K562 (cell line): ENCODE data around the gene GLB1L. TPM values are rescaled to one million over a fixed set of nuclear protein-coding genes. Genes with fewer than 3 reads are reported as not detected.

ENCODE experiments used
- HNRNPL ChIP-seq: fragments of 200-400 bp; formaldehyde crosslinking; IDR thresholded peaks from 2 replicates; pipeline ENCODE4 v1.6.1; 2017; ENCODE audit warnings: low read depth, mild to moderate bottlenecking, low read length
- MED1 ChIP-seq: sonication (generic); formaldehyde crosslinking; IDR thresholded peaks from 2 replicates; pipeline ENCODE4 v1.8.1; 2023; ENCODE audit warnings: missing genetic modification reagents, borderline replicate concordance
- MEF2A ChIP-seq: IDR thresholded peaks from 2 replicates; pipeline ENCODE4 v1.6.1; 2011; ENCODE audit warnings: low read depth, mild to moderate bottlenecking, low read length, moderate library complexity; ENCODE audit not compliant: control insufficient read depth
- MLLT1 ChIP-seq, 2 experiments: fragments of 450-650 bp; IDR thresholded peaks; 2 replicates each; pipeline ENCODE4 v1.6.1; 2016
- NELFE ChIP-seq: IDR thresholded peaks from 2 replicates; pipeline ENCODE4 v1.6.1; 2011; ENCODE audit warnings: mild to moderate bottlenecking; ENCODE audit not compliant: insufficient read depth, insufficient read length
- NR2C1 ChIP-seq, 2 experiments: fragments of 450-650 bp; IDR thresholded peaks; 2 replicates each; pipeline ENCODE4 v1.6.1; 2017; ENCODE audit warnings: mild to moderate bottlenecking in 2 of 2, antibody characterized with exemption in 1 of 2, inconsistent platforms in 1 of 2, missing compliant biosample characterization in 1 of 2, missing genetic modification characterization in 1 of 2
- PATZ1 ChIP-seq: fragments of 250-450 bp; sonication (Bioruptor Pico); IDR thresholded peaks from 2 replicates; pipeline ENCODE4 v1.5.0; 2020; ENCODE audit warnings: mild to moderate bottlenecking, borderline replicate concordance
- PCBP1 ChIP-seq: fragments of 200-400 bp; formaldehyde crosslinking; IDR thresholded peaks from 2 replicates; pipeline ENCODE4 v1.6.1; 2018; ENCODE audit warnings: mild to moderate bottlenecking, low read depth, low read length; ENCODE audit not compliant: poor library complexity, severe bottlenecking
- PHF21A ChIP-seq: fragments of 450-650 bp; IDR thresholded peaks from 2 replicates; pipeline ENCODE4 v1.6.1; 2017; ENCODE audit warnings: low read depth, borderline replicate concordance
- PHTF2 ChIP-seq: fragments of 250-450 bp; sonication (Bioruptor Pico); IDR thresholded peaks from 2 replicates; pipeline ENCODE4 v1.5.0; 2021; ENCODE audit warnings: mild to moderate bottlenecking
- PYGO2 ChIP-seq: fragments of 450-650 bp; IDR thresholded peaks from 2 replicates; pipeline ENCODE4 v1.6.1; 2016; ENCODE audit warnings: mild to moderate bottlenecking, missing genetic modification characterization, moderate library complexity, missing compliant biosample characterization
- RBBP5 ChIP-seq: fragments of 200-600 bp; sonication (generic); IDR thresholded peaks from 2 replicates; pipeline ENCODE4 v1.6.1; 2012; ENCODE audit warnings: borderline replicate concordance, mild to moderate bottlenecking, low read length, control low read depth, inconsistent platforms; ENCODE audit not compliant: insufficient read depth, poor library complexity, severe bottlenecking
- YY1 ChIP-seq, 3 experiments: IDR thresholded peaks; 2 replicates each; pipeline ENCODE4 v1.6.1; 2011; ENCODE audit warnings: low read length in 2 of 3, mild to moderate bottlenecking in 2 of 3, moderate library complexity in 2 of 3, borderline replicate concordance in 1 of 3, control low read depth in 1 of 3, low read depth in 1 of 3; ENCODE audit not compliant: insufficient read depth in 3 of 3, insufficient replicate concordance in 2 of 3, control insufficient read depth in 1 of 3, insufficient read length in 1 of 3; ENCODE audit errors: extremely low read depth in 1 of 3
- ZBTB17 ChIP-seq: fragments of 450-650 bp; formaldehyde crosslinking; IDR thresholded peaks from 2 replicates; pipeline ENCODE4 v1.4.0; 2020; ENCODE audit warnings: mild to moderate bottlenecking
- ZFP91 ChIP-seq: sonication (generic); formaldehyde crosslinking; IDR thresholded peaks from 2 replicates; pipeline ENCODE4 v1.8.0; 2022; ENCODE audit warnings: mild to moderate bottlenecking, missing genetic modification reagents
- ZFX ChIP-seq: sonication (generic); formaldehyde crosslinking; IDR thresholded peaks from 2 replicates; pipeline ENCODE4 v1.8.0; 2022; ENCODE audit warnings: mild to moderate bottlenecking, missing genetic modification reagents, moderate library complexity
- ZNF311 ChIP-seq: fragments of 250-450 bp; sonication (Bioruptor Pico); IDR thresholded peaks from 2 replicates; pipeline ENCODE4 v1.4.0; 2020; ENCODE audit warnings: mild to moderate bottlenecking, moderate library complexity
- polyA plus RNA-seq, 8 experiments: library from polyadenylated mRNA; depleted of rRNA in 4 of 8; stranded (reverse) in 5 of 8; unstranded in 3 of 8; fragments of >200 nt; fragmentation: Nextera tagmentation in 2 of 8; fragmentation: Illumina TruSeq in 1 of 8; extraction: Ambion mirVana in 2 of 8; extraction: Trizol in 1 of 8; gene quantifications; 2 replicates each; pipeline versions ENCODE4 v1.2.1 to v1.2.3, GENCODE V29; 2011 to 2014; ENCODE audit warnings: inconsistent platforms in 1 of 8, missing spikeins in 1 of 8
- total RNA-seq, 7 experiments: library from RNA; depleted of rRNA in 6 of 7; stranded (reverse); fragments of >200 nt in 6 of 7; fragmentation: Illumina TruSeq in 2 of 7; extraction: Trizol in 2 of 7; gene quantifications; 2 replicates each; pipeline versions ENCODE4 v1.2.1 to v1.2.3, GENCODE V29; 2011 to 2021; ENCODE audit warnings: low replicate concordance in 1 of 7
- TF ChIP-seq, protein P1 (sequence below): IDR thresholded peaks from 2 replicates; pipeline ENCODE4 v1.6.1; 2016; ENCODE audit warnings: missing genetic modification characterization, missing compliant biosample characterization

The GLB1L gene
- total and polyA plus RNA-seq, 9 of the 15 experiments (the other 6 are each of a cell fraction or from before 2014, with no cell fraction given) = 0.42 to 2.9 (median 2.5) TPM

DNA sequence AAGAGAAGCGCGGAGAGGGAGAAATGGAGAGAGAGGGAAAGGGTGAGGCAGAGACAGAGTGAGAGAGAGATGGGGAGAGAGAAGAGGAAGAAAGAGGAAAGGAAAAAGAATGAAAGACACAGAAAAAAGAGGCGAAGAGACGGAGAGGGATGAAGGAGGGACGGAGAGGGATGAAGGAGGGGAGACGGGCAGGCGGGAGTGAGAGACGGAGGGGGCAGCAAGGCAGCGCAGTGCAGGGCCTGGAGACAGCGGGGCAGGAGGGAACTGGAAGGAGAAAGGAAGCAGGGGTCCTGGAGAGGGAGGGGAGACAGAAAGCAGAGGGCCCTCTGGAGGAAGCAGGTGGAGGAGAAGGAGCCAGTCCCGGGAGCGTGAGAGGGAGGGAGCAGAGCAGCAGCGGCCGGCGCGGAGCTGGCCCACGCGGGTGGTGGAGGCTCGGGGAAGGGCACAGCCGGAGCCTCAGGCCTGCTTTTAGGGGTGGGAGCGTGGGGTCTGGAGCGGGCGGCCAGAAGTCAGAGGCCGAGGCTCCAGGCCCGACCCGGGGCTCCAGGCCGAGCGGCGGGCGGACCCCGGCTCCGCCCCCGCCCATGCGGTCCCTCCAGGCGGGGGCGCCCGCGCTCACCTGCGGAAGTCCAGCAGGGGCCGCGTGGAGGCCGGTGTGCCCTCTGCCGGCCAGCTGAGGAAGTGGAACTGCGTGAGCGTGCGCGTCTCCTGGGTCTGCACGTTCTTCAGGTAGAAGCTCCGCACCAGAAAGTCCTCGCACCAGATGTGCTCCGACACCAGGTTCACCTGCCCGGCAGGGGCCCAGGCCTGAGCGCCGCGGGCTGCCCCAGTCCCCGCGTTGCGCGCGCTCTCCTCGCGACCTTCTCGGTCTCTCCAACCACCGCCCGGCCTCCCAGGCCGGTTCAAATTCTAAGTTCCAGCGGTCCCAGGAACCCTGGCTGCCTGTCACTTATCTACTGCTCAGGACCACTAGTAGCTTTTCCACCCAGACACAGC is 49.4 kb upstream of the GLB1L start (continued):
- TF ChIP-seq ZBTB17 (CRISPR knock-in tag) (no peak), RBBP5 (peak; percentile 64), PYGO2 (tag) (no peak), PCBP1 (peak; percentile 62), ZFX (peak; percentile 96), ZNF311 (no peak), ZFP91 (CRISPR knock-in tag) (no peak), HNRNPL (no peak), MED1 (CRISPR knock-in tag) (no peak), MEF2A (no peak), YY1 (IDR thresholded peaks at IDR 0.05; ENCODE audit: borderline replicate concordance in 1 of 3, control insufficient read depth in 1 of 3, extremely low read depth in 1 of 3, insufficient read depth in 3 of 3, insufficient read length in 1 of 3, insufficient replicate concordance in 2 of 3, low read depth in 1 of 3, low read length in 2 of 3) (peak in 2 of 3 experiments; percentile 27 to 29), MLLT1 (IDR thresholded peaks at IDR 0.05) (peak in 1 of 2 experiments; percentile 57; a peak in 1 of 4 replicates), PATZ1 (no peak), PHTF2 (CRISPR knock-in tag) (no peak), NR2C1 (IDR thresholded peaks at IDR 0.05) (no peak), NR2C1 (tag; IDR thresholded peaks at IDR 0.05) (no peak), NELFE (no peak), PHF21A (no peak)
- TF ChIP-seq, protein P1, sequence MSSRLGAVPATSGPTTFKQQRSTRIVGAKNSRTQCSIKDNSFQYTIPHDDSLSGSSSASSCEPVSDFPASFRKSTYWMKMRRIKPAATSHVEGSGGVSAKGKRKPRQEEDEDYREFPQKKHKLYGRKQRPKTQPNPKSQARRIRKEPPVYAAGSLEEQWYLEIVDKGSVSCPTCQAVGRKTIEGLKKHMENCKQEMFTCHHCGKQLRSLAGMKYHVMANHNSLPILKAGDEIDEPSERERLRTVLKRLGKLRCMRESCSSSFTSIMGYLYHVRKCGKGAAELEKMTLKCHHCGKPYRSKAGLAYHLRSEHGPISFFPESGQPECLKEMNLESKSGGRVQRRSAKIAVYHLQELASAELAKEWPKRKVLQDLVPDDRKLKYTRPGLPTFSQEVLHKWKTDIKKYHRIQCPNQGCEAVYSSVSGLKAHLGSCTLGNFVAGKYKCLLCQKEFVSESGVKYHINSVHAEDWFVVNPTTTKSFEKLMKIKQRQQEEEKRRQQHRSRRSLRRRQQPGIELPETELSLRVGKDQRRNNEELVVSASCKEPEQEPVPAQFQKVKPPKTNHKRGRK = peak; percentile 82
